ENCODE results near the gene CNTNAP5.

CNTNAP5 gene

DNA sequence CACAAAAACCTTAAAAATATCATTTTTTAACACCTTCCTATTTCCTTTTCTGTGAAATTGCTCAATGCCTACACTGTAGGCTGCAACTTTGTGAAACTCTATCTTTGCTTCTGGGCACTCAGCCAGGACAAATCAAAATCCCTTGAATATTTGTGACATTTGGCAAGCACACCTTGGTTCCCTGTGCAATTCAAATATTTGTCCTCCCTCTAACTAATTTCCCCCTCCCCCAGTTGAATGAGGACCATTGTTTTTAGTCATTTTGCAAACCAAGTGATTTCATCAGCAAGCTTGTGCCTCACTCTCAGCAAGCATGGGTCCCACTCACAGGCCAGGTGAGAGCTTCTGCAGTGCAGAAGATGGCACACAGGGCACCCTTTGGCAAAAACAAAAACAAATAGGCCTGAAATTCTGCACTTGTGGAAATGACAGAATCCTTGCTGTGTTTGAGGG, 541.5 kb downstream of the CNTNAP5 start:
- DNase-seq = peak; percentile 89

DNA sequence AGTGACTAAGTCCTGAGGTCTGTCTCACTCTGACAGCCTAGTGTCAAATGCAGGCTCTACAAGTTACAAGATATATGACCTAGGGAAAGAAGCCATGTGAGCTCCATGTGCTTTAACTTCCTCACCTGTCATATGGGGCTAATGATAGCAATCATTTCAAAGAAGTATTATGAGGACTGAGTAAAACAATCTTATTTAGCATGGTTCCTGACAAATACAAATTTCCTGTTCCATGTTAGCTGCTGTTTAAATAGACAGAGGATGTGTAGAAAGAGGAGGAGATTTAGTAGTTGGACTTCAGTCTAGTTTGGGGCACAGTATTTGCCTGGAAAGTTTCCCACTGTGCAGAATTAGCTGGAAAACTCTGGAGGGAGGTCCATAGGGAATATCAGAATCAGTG, 545.8 kb downstream of the CNTNAP5 start:
- no peak for DNase-seq

DNA sequence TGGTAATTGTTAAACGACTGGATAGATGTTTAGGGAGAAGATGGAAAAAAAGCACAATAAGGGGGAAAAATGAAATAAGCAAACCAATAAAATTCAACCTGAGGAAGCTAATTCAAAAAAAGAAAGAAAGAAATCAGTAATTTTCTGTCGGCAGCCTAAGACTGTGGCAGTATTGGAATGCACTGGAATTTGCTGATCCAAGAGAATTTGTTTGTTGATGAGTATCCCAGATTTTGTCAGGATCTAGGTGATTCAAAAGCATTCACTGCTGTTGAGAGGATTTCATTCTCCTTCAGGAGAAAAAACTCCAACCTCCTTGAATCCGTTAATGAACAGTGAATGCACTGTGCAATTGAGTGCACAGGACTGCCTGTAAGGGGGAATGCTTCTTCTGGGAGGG, 546.7 kb downstream of the CNTNAP5 start:
- DNase-seq = no peak

DNA sequence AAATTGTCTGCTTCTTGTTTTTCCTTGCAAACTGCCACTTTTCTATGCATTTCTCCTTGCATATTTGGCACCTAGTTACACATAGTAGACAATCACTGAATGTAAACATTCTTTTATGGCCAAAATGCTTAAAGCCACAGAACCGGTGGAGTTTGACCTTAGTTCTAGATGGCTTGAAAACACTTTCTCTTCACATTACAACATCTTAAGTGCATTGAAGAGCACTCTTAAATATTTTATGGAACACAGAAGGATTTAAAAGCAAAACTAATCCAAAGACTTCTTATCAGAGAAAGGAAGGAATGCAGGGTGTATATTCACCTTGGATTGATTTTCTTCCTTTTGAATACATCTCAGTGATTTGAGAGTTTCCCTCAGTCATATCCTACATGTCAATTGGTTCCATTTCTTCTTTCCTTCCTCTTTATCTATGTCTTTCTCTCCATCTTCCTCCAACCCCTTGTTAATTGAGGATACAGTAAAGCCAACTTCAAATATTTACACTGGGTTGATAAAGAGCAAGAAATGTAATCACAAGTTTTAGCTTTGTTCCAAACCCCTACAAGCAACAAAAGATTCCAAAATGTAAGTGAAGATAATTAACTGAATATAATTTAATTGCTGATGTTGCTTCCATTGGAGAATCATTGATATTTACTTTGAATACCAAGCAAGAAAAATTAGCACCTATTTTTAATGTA, 548.0 kb downstream of the CNTNAP5 start:
- DNase-seq = no peak

DNA sequence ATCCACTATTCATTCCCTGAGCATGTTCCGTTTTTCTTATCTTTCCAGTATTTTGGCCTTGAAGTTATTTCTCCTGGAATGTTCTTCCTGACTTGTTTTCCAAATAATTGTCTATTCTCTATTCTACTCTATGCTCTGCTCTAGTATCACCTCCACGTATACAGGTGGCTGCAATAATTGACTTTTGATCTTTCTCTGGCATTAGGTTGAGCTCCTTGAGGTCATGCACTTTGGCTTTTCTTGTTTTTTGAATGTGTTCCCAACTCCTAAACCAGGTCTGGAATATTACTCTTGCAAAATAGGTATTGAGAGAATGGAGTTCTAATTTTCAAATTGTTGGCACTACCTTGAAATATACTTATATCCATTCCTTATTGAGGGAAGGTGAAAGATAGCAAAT, 550.4 kb downstream of the CNTNAP5 start:
- DNase-seq = no peak

DNA sequence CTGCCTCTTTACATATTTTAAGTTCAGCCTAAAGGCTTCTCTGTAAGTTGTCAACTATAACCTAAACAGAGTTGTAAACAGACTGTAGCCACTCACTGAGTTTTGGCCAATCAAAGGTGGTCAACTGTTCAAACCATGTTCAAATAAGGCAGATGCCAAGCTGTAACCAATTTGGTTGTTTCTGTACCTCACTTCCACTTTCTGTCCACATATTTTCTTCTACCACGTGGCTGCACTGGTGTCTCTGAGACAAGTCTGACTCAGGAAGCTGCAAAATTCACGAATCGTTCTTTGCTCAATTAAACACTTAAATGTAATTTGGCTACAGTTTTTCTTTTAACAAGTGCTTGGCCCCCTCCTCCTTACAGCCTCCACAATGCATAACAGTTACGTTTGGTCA, 555.2 kb downstream of the CNTNAP5 start:
- no peak for DNase-seq

DNA sequence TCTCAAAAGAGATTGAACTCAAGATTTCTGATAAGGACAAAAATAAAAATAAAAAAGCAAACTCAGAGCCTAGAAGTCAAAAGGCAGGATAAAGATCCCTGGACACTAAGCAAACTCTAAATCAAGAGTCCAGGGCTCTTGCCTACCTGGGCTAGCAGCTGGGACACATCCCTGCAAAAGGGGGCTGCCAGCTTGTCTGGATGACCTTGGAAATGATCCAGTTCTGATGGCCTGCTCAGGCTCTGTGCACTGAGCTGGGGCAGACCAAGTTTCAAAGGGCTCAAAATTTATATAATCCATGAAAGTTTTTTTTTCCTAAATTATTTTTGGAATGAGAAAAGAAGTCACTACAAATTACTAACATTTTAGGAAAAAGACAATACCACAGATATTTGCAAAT, 557.3 kb downstream of the CNTNAP5 start:
- no peak for DNase-seq

DNA sequence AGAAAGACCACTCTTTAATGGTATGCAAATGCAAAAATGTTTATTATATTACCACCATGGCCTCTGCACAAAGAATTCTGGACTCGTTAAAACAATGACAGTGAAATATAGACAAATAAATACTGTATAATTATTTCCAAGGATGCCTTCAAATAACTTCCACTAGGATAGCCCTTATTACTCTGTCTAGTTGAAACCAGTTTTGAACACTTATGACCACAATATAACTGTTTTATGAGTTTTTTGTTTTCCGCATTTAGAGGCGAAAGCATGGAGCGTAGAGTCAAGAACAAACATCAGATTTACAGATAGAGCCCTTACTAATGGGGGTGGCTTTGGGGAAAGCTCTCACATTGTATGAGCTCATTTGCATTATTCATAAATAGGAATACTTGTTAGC, 559.5 kb downstream of the CNTNAP5 start:
- no peak for DNase-seq

DNA sequence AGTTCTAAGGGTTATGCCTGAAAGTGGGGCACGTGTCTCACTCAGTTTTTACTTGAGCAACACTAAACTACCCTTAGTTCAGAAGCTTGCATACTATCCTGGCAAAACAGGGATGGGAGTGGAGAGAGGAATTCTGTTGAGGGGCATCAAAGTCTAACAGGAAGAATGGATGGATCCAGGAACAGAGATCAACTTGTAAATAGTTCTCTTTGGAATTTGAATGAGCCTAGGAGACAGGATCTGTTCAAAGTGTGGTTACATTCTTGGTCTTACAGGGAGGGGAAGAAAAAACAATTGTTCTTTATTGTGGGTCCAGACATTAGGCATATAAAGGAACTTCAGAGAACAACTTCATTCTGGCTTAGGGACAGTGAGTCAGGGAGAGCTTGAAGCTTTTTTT, 560.2 kb downstream of the CNTNAP5 start:
- DNase-seq = no peak

DNA sequence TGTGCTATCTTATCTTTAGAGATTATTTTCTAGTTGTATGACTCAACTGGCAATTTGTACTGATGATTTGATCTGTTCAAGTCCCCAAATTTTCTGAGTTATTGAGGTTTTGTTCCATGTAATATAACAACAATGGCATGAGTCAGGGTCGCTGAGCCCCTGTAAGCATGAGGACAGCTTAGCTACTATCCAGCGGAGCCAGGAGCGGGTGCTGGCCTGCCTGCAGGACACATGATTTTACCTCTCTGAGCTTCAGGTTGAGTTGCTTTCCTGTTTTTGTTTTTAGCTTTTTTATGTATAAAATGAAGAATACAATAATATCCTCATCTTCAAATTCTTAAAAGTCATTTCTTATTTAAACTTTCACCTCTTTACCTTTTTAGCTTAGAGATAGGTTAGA, 561.1 kb downstream of the CNTNAP5 start:
- no peak for DNase-seq

DNA sequence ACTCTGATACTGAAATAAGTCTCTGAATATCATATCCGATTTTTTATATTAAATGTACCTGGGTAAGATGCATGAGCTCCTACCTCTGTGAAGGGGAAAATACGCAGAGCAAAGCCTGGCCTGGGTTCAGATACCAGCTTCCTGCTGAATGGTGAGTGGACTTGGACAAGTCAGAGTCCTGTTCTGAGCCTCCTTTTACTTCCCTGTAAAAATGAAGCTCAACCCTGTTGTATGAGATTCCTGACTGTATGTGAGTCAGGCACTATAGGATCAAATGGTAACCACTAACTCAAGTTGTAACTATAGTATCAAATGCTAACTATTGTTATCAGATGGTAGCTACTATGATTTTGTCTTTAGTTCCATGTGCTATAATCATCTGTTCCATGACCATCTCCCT, 561.7 kb downstream of the CNTNAP5 start:
- no peak for DNase-seq

DNA sequence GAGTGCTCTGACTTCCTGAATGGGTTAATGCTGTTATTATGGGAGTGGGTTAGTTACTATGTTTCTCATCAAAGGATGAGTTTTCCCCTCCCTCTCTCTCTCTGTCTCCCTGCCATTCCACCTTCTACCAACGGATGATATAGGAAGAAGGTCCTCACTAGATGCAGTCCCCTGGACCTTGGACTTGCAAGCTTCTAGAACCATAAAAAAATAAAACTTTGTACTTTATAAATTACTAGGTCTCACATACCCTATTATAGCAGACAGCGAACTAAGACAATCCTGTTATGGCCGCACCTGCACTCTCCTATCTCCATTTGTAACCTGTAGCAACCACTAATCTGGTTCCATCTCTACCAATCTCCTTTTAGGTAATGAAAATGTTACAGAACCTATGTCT, 564.9 kb downstream of the CNTNAP5 start:
- no peak for DNase-seq

DNA sequence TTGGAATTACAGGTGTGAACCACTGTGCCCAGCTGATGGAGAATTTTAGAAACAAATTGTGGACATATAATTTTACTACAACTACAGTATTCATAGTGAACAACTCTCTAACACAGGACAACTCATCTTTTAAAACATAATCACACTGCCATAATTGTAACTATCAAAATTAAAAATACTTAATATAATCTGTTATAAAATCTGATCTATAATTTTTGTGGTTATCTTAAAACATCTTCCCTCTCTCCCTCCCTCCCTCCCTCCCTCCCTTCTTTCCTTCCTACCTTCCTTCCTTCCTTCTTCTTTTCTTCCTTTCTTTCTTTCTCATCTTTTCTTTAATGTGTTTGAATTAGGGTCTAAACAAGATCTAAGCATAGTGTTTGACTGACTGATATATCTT, 577.7 kb downstream of the CNTNAP5 start:
- no peak for DNase-seq

DNA sequence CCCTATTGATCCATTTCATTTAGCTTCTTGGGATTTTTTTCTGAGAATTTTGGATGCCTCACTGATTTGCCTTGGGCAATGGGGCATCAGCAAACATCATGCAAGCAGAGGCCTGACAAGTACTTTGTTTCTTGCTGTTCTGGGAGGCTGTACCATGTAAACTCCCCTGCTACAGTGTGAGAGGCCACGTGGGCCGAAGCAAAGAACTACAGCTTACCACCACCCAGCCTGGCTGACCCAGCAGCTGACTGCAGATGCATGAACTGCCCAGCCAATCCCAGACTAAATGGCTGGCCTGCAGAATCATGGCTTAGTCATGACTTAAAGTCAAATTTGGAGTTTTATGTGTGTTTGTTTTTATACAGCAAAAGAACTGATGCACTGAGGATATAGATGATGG, 579.9 kb downstream of the CNTNAP5 start:
- DNase-seq = no peak

DNA sequence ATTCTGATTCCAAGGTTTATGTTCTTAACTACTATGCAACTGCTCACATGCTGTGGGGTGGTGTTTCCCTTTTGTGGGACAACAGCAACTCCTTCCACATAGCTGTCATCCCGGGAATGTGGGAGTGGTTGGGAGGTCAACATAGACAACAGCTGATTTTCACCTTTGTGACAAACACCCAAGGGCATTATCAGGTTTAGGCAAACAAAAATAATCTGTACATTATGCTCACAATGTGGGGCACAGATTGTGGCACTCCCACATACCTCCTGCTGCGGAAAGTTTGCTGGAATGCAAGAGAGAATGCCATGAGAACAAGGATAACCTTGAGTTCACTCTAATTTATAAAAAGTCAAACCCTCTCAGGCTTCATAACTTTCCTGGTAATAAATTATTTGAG, 582.6 kb downstream of the CNTNAP5 start:
- DNase-seq = no peak

DNA sequence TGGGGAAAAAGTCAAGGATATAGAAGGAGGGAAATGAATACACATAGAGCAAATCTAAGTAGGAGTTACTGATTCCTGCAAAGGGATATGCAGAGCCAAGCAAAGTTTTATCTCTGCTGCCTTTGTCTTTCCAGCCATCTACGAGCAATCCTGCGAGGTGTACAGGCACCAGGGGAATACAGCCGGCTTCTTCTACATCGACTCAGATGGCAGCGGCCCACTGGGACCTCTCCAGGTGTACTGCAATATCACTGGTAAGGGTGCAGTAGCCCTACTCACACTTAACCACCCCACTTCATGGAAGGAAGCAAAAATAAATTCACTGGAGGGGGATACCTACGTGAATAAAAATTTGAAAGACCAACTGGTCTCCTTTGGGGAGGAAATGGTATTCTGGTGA, 584.6 kb downstream of the CNTNAP5 start:
- no peak for DNase-seq

DNA sequence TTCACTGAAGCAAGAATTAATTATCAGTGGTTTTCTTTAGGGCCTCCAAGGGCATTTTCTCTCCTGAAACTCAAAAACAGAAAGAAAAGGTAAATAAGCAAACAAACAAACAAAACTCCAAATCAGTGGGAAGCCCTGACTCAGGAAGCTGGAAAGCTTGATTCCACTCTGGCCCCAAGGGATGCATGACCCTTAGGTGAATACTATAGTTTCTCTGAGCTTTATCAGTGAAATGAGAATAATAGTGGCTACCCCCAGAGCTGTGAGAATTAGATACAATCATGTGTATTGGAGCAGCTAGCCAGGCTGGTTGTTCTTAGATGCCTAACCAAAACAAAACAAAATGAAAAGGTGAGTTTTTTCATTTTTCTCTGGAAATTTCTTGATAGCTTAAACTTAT, 585.1 kb downstream of the CNTNAP5 start:
- no peak for DNase-seq

DNA sequence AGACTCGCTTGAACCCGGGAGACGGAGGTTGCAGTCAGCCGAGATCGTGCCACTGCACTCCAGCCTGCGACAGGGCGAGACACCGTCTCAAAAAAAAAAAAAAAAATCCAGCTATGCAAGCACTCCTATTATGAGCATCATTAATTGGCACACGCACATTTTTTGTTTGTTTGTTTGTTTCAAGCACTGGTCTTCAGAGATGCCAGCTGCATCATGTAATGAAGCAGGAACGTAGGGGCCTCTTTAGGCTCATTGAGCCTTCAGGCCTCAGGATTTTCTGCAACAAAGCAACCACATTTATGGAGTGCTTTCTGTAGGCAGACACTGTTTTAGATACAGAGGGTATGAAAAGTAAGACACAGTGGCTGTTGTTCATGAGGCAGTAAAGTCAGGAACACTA, 585.8 kb downstream of the CNTNAP5 start:
- DNase-seq = no peak

DNA sequence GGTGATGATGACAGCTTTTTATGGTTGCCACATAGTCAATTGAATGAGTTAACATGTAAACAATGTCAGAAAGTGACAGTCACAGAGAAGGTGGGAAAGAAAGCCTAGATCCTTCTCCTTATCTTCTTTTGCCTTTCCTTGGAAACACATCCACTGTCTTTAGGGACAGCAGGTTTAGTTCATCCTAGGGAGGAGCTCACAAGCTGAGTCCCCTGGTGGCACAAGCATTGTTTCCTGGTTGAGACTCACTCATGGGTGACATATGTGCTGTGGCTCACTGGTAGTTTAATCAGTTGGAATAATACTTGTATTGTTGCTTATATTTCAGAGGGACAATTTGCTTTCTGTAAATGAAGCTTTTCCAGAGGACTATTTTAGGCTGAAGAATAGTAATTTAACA, 598.5 kb downstream of the CNTNAP5 start:
- no peak for DNase-seq

DNA sequence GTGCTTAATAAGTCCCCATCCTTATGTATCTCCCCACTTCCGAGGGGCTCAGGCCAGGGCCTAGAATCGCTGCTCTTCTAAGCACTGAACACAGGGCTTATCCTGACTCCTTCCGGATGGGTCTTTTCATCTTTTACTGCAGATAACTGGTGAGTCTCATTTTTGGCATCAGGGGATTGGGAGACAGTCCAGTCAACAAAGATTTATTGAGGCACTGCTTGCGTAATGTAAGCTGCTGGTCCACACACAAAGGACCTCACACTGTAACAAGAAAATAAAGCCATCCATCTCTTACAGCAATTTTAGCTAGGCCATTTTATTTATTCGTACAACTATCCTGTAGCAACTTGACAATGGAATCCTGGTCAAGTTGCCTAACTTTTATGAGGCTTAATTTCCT, 600.5 kb downstream of the CNTNAP5 start:
- no peak for DNase-seq

DNA sequence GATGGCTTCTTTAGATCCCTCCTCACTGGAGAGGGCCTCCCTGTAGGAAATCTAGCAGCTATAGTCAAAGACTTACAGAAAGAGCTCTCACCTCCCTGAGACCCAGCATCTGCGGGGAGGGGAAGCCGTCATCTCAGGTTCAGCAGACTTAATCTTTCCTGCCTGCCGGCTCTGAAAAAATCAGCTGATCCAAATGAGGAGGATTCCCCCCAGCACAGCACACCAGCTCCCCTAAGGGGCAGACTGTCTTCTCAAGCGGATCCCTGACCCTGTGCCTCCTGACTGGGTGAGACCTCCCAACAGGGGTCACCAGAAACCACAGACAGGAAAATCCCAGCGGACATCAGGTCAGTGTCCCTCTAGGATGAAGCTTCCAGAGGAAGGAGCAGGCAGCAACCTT, 601.9 kb downstream of the CNTNAP5 start:
- no peak for DNase-seq

DNA sequence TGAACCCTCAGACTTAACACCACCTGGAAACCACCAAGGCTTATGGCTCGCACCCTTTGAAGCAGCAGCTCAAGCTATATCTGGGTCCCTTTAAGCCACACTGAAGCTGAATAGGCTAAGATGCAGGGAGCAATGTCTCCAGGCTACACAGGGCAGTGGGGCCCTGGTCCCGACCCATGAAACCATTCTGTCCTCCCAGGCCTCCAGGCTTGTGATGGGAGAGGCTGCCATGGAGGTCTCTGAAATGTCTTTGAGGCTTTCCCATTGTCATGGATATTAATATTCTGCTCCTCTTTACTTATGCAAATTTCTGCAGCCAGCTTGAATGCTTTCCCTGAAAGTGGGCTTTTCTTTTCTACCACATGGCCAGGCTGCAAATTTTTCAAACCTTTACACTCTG, 608.7 kb downstream of the CNTNAP5 start:
- DNase-seq = no peak

DNA sequence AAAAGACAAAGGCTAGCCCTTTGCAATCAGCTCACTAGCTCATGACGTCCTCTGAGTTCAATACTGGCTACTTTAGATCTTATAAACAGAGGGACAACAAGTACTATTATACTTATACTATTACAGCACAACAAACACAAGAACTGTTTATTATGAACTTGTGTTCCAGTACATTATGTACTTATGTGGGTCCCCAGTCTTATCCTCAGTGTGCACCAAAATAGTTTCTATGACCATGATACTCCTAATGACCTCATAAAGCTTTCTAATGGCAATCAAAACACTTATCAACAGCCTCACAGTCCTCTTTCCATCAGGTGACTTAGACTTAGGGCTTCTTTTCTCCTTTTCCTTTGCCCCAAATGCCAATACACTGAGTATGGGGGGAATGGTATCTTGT, 614.4 kb downstream of the CNTNAP5 start:
- no peak for DNase-seq

DNA sequence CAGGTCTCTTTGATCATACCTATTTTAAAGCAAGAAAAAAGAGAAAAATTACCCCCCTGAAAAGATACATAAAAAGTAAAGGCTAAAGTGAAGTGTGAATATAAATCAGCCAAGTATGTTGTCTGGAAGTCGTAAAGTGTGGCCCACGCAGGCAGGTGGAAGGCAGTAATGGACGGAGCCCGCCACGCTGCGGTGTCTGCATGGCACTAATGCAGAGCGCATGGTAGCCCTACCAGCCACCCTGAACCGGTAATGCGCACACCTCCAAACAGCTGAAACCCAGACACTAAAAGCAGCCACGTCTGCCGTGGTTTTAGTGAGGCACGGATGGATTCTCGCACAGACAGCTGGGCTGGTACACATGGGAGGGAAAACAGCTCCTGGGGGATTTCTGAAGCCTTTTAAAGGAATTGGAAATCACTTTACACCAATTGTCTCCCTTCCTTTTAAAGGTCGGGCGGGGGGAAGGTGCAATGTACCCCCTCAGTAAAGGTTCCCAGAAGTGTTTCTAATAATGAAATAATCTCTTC, 615.2 kb downstream of the CNTNAP5 start:
- DNase-seq = no peak

DNA sequence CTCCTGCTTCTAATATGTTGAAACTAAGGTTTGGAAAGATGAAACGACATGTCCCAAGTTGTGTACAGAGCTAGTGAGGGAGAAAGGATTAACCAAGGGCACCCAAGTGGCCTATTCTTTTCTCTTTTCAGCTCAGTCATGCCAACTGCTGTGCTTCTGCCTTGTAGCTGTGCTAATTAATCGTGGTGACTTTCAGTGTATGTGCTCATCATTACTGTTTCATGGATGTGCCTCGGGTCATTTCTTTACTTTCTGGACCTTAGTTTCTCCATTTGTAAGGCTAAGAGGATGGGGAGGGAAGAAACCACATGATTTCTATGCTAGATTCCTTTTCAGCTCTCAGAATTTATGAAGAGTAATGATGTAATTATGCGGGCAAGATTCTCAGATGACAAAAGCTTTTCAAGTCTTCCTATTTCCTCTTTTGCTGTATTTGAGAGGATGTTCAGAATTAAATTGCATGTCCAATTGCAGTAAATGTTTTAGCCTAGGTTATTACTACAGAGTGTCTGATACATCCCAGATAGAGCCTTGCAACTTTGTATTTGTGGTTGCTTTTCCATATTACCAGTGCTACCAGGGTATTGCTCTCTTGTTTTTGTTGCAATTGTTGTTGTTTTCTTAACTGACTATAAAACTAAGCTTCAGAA, 621.2 kb downstream of the CNTNAP5 start:
- DNase-seq = no peak
